Stimulated activated CD8-positive, alpha-beta memory T cell treated with anti-CD3 and anti-CD28 coated beads, Interleukin-15, amount 100 ng/mL, for 4 hours (primary cell): Measurements from ENCODE around the gene DMBT1.
"Not testable (repeated sequence)": the region's sequence is repeated elsewhere in the genome, so short reads cannot be mapped to it uniquely, and the experiment has no call there.

ENCODE experiments used
- DNase-seq, 2 donors: peaks; one replicate each; pipeline ENCODE4 v3.0.0-alpha.2; 2020; ENCODE audit warnings: low read depth in 2 of 2

The DMBT1 gene

GRCh38 chr10:122577311-122577885 is 16.8 kb downstream of the DMBT1 start:
- no peak for DNase-seq

DNA sequence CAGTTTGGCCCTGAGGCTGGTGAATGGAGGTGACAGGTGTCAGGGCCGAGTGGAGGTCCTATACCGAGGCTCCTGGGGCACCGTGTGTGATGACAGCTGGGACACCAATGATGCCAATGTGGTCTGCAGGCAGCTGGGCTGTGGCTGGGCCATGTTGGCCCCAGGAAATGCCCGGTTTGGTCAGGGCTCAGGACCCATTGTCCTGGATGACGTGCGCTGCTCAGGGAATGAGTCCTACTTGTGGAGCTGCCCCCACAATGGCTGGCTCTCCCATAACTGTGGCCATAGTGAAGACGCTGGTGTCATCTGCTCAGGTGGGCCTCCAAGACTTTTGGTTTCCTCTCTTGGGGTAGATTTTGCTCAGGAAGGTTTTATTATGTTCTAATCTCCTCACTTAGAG is 25.5 kb downstream of the DMBT1 start:
- DNase-seq: not testable (repeated sequence)

DNA sequence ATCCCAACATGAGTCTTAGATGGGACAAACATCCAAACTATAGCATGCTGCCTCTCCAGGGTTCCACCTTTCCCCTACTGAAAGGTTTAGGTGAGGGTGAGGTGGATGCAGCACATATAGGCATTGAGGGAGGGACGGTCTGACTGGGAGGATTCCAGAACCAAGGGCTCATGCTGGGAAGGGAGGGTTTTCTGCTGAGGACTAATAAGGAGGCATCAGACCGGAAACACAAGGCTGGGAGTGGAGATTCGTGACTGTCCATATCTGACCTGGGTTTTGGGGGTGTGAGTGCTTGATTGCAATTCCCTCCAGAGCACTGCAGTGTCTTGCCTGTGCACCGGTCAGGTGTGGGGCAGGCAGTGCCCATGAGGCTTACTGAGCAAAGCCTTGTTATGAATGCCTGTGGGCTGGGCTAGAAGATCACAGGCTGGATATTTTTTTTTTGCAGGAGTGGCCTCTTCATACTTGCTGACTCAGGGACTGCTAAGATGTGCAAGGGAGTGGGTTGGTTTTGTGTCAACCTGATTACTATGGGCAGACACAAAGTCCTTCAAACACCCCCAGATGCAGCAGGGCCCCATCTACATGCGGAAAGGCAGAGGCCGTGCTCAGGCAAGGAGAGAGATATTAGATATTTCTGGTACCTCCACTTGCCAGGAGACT is 26.7 kb downstream of the DMBT1 start:
- DNase-seq: no peak

DNA sequence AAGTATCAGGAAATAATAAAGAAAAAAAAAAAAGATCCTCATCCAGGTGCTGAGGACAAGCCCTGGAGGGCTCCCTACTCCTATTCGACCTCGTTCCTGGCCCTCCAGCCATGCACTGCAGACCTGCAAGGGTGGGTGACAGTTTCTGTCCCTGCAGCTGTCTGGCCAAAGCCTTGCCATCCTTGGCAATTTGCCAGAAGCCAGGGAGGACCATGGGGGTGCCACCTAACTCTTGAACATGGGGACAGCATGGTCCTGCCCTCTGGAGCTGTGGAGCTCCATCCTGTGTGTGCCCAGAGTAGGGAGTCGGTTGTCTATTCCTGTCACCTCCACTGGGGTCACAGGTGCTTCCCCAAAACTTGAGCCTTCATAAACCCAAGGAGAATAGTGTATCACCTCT is 27.8 kb downstream of the DMBT1 start:
- no peak for DNase-seq

DNA sequence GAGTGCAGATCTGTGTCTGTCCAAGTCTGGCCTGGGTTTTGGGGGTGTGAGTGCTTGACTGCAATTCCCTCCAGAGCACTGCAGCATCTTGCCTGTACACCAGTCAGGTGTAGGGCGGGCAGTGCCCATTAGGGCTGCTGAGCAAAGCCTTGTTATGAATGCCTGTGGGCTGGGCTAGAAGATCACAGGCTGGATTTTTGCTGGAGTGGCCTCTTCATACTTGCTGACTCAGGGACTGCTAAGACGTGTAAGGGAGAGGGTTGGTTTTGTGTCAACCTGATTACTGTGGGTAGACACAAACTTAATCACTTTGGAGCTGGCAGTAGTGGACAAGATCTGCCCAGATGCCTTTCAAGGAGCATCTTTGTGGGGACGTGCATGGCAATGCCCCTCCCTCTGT is 29.6 kb downstream of the DMBT1 start:
- DNase-seq: no peak

- DNase-seq: no peak
Observed at GRCh38 chr10:122591736-122592135, 31.2 kb downstream of the DMBT1 start.

DNA sequence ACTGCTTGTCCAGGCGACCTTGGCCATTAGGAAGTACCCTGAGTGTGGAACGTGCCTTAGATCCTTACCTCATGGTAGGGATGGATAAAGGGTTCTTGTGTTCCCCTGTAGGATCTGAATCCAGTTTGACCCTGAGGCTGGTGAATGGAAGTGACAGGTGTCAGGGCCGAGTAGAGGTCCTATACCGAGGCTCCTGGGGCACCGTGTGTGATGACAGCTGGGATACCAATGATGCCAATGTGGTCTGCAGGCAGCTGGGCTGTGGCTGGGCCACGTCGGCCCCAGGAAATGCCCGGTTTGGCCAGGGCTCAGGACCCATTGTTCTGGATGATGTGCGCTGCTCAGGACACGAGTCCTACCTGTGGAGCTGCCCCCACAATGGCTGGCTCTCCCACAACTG is 31.6 kb downstream of the DMBT1 start:
- DNase-seq: no peak

GRCh38 chr10:122617476-122618270 is 57.1 kb downstream of the DMBT1 start:
- DNase-seq: no peak

DNA sequence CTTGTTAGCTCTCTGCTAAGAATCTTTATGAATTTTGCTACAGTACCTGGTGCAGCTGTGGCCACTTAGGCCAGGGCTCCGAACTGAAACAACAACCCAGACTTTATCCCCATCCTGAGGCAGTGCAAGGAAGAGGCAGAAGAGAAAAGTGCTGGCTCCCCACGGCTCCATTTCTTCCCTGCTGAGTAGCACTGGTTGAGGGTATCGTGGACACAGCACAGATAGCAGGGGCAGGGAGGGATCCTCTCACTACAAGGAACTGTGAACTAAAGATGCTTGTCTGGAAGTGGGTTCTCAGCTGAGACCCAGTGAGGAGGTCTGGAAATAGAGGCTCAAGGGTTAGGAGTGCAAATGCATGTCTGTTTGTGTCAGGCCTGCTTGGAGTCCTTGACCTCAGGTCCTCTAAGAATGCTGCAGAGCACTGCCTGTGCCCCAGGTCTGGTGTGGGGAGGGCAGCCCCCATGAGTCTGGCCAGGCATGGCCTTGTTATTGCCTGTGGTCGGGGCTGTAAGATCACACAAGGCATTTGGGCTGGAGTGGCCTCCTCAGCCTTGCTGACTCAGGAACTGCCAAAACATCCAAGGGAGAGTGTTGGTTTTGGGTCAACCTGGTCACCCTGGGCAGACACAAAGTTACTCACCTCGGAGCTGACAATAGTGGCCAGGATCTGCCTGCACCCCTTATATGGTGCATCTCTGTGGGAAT is 58.1 kb downstream of the DMBT1 start:
- no peak for DNase-seq

GRCh38 chr10:122620961-122621360 is 60.4 kb downstream of the DMBT1 start:
- not testable (repeated sequence) for DNase-seq

- DNase-seq: no peak
Observed at GRCh38 chr10:122624546-122624945, 64.0 kb downstream of the DMBT1 start.

DNA sequence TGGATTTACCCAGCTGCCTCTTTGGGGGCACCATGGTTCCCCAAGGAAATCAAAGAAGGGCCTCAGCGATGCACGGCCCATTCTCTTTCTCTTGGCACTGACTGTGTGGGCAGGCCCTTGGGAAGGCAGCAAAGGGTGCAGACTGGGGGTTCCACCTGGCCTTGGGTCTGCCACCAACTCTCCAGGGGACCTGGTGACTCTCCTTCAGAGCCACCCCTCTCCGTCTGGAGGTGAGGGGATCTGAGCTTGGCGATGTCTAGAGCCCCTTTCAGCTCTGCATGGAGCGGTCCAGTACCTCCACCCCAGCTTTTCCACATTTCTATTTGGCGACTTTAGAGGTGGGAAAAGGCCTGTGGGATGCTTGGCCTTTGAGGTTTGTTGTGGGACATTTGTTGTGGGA is 70.0 kb downstream of the DMBT1 start:
- no peak for DNase-seq

DNA sequence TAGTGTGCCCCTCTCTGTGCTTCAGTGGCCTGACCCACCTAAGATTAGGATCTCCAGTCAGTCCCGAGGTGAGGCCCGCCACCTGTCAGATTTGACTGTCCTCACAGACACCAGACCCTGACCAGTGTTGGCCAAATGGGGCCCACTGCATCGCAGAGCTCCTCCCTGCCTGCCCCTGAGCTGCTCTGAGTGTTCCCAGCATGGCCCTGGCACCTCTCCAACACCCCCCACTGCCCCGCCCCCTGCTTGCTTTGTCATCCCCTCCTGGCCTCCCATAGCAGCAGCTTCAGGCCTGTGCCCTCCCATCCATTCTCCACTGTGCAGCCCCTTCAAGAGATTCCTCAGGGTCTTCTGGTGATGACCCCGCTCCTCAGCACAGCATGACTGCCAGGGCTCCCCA is 71.5 kb downstream of the DMBT1 start:
- DNase-seq: no peak

- DNase-seq: no peak
Observed at GRCh38 chr10:122632576-122632975, 72.0 kb downstream of the DMBT1 start.

DNA sequence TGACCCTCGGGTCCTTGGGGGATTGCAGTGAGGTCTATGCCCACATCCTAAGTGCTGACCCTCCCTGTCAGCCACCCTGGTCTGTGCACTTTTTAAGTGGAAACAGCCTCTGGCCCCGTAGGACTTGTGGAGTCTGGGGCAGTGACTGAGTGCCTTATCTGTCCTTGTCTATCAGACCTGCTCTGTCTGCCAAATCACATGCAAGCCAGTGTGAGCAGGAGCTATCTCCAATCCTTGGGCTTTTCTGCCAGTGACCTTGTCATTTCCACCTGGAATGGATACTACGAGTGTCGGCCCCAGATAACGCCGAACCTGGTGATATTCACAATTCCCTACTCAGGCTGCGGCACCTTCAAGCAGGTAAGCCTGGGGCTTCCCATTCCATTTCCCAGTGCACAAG is 76.4 kb downstream of the DMBT1 start:
- DNase-seq: no peak

DNA sequence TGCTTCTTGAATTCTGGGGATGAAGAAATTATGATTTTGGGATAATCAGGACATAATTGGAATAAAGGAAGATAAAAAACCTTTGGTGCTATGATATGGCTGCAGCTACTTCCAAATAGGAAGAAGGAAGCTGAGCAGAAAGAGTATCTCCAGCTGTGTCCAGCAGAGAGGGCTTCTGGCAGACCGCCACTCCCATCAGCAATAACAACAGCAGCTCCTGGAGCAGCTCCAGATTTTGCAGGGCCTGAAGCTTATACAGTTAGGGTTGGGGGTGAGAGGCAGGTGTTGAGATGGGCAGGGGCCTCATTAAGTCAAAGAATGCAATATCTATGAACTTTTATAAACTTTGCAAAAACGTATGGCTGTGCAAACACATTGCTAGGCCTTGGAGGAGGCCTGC is 76.8 kb downstream of the DMBT1 start:
- DNase-seq: no peak

GRCh38 chr10:122638106-122638505 is 77.6 kb downstream of the DMBT1 start:
- no peak for DNase-seq

GRCh38 chr10:122639801-122640200 is 79.2 kb downstream of the DMBT1 start:
- no peak for DNase-seq

DNA sequence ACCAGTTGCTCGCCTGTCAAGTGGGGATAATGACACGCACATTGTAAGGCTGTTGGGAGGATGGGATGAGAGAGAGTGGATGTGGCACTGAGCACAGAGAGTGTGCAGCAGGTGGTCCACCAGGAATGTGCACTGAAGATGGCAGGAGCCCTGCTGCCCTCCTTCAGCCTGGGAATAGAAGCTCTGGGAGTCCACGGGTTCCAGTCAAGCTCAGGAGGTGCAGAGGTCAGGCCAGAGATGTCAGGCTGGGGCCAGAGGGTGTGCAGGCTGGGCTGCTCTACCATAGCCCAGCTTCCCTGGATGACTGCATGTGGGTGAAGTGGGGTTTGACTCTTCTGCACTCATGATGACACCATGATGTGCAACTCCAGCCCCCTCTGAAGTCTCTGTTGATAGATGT is 80.4 kb downstream of the DMBT1 start:
- no peak for DNase-seq

DNA sequence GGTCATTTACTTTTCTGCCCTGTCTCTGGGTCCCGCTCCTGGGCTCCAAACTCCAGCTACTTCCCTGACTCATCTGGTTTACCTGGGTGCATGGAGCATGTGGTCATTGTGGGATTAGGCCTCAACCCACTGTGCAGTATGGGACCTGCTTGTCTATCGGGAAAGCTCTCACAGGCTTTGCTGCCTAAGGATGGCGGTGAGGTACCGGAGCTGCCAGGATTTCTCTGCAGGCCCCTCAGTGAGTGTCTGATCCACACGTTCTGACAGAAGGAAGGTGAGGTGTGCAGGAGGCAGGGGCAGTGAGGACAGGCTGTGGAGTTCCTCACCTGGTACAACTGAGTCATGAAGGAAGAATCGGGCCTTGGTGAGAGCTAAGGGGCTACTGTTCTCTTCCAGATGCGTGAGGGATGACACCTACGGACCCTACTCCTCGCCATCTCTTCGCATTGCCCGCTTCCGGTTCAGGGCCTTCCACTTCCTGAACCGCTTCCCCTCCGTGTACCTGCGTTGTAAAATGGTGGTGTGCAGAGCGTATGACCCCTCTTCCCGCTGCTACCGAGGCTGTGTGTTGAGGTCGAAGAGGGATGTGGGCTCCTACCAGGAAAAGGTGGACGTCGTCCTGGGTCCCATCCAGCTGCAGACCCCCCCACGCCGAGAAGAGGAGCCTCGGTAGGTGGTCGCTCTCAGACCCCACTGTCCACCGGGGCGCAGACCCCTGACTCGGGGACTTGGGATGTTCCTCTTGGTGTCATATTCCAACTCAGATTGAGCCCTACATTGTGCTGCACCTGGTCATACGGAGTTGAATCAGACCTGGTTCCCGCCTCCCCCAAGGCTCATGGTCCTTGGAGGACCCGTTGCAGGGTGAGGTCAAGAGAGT is 82.4 kb downstream of the DMBT1 start:
- DNase-seq: no peak

DNA sequence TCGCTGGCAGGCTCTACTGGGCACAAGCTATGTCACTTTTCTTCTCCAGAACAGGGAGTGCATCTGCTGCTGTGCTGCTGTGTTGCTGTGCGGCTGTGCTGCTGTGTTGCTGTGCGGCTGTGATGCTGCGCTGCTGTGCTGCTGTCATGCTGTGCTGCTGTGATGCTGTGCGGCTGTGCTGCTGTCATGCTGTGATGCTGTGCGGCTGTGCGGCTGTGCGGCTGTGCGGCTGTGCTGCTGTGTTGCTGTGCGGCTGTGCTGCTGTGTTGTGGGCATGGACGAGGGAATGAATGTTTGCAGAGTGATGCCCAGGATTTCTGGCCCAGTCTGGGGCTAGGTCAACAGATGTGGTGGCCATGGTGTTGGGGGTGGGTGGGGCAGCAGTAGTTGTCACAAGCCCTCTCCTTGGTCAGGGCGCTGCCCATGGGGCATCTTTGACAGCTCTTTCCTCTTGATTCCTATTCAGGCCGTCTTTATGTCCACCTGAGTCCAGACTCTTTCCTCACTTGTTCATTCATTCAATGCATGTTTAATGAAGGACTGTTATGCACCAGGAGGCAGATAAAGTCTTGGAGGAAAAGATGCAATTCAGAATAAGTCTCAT is 83.5 kb downstream of the DMBT1 start:
- no peak for DNase-seq
